Measurements from ENCODE around the gene PRDM10.

PRDM10 gene

DNA sequence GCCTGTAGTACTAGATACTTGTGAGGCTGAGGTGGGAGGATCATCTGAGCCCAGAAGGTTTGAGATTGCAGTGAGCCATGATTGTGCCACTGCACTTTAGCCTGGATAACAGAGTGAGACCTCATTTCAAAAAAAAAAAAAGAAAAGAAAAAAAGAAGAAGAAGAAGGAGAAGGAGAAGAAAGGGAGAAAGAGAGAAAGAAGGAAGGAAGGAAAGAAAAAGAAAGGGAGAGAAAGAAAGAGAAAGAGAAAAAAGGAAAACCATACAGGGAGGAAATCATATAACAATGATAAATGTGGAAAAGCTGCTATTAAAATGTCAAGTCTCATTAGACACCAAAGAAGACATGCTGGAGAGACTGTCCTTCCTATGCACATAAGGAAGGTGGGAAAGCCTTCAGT is 5.7 kb upstream of the PRDM10 start:
- no peak for DNase-seq

GRCh38 chr11:130006929-130007328 is 4.3 kb upstream of the PRDM10 start:
- DNase-seq: no peak

DNA sequence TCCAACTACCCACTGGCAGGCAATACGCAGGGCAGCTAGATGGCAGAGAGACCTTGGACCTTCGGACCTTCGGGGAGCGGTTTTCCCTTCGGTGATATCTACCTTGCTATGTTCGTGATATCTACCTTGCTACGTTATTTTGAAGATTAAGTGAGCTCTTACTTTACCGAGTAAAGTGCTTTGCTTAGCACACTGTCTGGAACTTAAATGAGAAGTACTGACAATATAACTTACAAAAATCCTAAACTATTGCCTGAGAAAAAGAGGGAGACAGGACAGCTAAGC is 1.0 kb upstream of the PRDM10 start:
- no peak for DNase-seq

GRCh38 chr11:130002846-130003716 is 446 bp upstream of the PRDM10 start:
- peak; percentile 95 to 98 for DNase-seq

GRCh38 chr11:130001461-130002351 is 929 bp downstream of the PRDM10 start:
- peak in 1 of 2 donors; percentile 42 for DNase-seq

GRCh38 chr11:130000552-130001176 is 2.0 kb downstream of the PRDM10 start:
- DNase-seq: no peak

DNA sequence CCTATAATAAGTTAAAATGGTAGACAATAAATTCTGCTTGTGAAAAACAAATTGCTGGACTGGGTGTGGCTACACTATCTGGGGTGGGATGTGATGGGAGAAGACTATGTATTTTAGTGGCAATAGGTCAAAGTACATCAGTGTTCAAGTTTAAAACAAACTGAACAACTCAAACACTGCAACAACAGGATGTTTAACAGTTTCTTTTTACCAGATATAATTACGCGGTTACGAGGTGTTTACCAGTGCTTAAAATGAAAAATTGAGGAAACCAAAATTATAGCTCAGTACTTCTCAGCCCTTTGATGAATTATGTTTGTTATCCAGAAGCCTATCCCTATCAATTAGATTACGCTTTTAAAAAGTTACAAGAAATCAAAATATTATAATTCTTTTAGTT is 3.2 kb downstream of the PRDM10 start:
- DNase-seq: no peak

DNA sequence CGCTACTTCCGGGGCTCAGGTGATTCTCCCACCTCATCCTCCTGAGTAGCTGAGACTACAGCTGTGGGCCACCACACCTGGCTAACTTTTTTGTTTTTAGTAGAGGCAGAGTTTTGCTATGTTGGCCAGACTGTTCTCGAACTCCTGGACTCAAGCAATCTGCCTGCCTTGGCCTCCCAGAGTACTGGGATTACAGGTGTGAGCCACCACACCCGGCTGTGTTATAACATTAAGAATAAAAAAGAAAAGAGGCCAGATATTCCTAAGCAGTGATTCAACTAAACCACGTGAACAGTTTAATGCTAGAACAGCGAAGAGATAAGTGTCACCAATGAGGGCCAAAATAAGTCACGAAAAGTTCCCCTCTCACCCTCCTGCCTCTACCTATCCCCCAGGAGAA is 3.7 kb downstream of the PRDM10 start:
- DNase-seq: no peak

- no peak for DNase-seq
Observed at GRCh38 chr11:129998107-129998506, 4.5 kb downstream of the PRDM10 start.

DNA sequence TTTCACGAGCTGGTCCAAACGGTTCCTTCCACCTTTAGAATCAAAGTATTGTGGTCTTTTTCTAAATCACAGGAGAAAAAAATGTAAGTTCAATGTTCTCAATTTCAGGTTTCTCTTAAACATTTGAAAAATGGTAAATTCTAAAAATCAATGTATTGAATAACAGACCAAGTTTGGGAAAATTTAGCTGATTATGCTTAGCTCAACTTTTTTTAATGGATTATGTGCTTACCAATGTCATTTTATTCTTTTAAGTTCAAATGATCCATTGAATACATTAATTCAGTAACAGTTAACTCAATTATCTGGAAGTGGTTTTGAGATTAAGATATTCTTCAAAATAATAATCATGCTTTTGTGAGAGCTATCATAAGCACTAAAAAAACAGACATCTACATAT is 5.1 kb downstream of the PRDM10 start:
- no peak for DNase-seq

DNA sequence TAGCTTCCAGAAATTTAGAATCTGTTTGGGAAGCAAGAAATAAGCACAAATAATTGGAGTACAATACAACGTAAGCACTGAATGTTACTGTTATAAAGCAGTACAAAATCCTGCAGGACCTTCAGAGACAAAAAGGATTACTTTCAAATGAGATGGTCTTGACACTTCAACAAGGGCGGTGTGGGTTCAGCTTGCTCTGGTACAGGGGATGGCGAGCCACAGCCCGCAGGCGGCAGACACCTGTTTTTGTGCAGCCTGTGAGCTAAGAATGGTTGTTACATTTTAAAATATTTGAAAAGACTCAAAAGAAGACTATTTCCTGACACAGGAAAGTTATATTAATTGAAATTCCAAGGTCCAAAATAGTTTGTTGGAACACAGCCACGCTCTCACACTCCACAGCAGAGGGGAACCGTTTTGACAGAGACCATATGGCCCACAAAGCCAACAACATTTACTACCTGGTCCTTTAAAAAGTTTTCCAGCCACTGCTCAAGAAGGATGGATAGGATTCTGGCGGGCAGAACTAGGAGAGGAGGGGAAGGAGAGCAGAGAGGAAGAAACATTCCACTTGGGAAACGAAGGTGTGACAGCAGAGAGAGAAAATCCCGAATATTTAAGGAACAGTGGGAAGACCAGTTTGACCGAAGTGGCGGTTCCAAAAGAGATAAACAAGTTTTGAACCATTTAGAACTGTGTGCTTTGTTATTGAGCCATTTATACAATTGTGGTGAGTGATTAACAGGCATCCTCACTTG is 6.3 kb downstream of the PRDM10 start:
- no peak for DNase-seq

GRCh38 chr11:129995163-129995562 is 7.5 kb downstream of the PRDM10 start:
- no peak for DNase-seq

DNA sequence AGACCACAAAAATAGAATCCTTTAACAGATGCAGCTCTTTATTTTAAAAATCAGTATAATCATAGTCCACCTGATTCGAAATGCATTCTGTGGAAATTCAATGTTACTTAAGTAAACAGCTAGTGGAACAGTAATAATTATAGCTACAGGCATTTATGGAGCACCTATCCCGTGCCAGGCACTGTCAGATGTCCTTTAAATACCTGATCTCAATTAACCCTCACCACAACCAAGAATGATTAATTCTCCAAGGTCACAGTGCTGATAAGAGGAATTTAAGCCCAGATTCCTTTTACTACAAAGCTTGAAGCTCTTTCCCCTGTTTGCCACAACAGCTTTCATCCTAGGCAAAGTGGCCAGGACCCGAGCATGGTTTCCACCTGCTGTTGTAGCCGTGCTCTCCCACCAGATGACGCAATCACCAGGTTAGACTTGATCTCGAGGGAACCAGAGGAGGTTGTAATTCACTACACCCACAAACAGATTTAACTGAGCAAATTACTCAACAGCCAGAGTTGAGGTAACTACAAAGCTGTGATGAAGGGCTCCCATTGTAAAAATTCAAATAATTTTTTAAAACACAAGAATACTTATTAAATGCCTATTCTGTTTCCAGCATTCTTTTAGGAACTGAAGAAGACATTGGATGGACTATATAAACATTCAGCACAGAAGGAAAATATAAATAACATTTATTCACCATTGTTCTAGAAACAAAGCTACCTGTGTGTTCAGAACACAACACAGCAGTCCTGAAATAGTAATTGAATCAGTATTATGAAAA is 10.3 kb downstream of the PRDM10 start:
- DNase-seq: no peak

- no peak for DNase-seq
Observed at GRCh38 chr11:129989149-129989813, 13.4 kb downstream of the PRDM10 start.

GRCh38 chr11:129987950-129988349 is 14.7 kb downstream of the PRDM10 start:
- no peak for DNase-seq

DNA sequence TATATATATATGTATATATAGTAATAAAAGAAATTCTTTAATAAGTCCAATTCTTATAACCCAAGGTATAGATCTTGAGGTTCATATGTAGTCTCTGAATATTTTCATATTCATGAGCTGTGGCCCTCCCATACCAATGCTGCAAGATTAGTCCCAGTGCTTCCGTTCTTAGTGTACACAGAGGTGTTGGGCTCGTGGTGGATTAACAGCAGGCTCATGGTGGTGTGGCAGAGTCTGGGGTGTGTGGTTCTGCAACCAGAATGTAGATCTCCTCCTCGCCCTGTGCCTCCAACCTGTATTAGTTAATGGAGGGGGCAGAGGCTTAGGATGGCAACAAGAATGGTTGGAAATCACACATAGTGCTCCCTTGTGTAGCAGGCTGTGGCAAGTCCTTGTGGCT is 16.8 kb downstream of the PRDM10 start:
- DNase-seq: no peak

DNA sequence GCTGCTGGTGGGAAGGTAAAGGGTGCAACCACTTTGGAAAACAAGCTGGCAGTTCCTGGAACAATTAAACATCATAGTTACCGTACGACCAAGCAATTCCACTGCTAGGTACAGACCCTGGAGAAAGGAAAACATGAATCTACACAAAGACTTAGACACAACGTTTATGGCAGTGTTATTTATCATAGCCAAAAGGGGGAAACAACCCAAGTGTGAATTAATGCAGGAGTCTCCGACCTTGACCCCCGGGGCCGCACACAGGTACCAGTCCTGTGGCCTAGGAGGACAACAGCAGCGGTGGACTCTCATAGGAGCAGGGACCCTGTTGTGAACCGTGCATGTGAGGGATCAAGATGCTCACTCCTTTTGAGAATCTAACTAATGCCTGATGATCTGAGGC is 22.5 kb downstream of the PRDM10 start:
- no peak for DNase-seq

DNA sequence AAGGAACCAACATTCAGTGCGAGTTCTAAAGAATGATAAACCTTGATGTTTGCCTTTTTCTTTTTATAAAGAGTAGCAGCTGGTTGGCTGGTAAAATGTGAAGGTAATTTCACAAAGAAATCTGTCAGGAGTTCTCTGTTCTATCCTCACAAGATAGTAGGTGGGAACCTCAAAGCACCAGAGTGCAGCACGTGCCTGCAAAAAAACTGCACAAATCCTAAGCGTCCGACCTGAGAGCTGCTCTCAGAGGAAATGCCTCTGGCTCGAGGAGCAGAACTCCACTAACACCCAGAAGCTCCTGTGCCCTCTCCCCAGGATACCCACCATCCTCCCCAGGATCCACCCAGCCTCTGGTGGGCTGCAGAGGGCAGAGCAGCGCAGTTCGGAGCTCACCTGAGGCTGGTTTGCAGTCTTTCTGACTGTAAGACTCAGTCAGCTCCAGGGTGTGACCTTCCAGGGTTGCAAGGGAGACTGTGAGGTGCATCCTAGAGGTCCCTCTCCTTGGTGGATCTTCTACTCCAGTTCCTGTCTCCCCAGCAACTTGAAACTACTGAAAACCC is 23.5 kb downstream of the PRDM10 start:
- no peak for DNase-seq

- no peak for DNase-seq
Observed at GRCh38 chr11:129978447-129978846, 24.2 kb downstream of the PRDM10 start.

DNA sequence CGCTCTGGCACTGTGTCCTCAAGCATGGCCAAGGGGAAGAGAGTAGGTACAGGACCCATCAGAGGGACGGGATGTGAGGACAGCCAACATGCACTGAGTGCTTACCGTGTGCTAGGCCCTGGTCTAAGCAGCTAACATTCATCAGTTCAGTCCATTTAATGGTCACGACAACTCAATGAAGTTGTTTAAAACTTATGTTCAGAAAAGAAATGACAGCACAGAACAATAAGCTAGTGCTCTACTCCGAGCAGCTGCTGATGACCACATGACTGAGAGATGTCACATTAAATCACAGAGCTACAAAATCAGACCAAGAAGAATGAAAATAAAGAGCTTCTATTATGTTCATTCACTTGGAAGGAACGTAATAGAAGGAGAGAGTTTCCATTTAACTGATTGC is 26.3 kb downstream of the PRDM10 start:
- DNase-seq: no peak

GRCh38 chr11:129975543-129975942 is 27.1 kb downstream of the PRDM10 start:
- DNase-seq: no peak

Measured in bone marrow (tissue), 2 donors.